Neural progenitor cell (in vitro differentiated cells): ENCODE results near the gene AKR1B1. TPM values are rescaled to one million over a fixed set of nuclear protein-coding genes. Genes with fewer than 3 reads are reported as not detected.

ENCODE experiments used
- DNase-seq: peaks from one replicate; pipeline ENCODE4 v3.0.0-alpha.2; 2016; ENCODE audit warnings: low spot score
- H2AFZ ChIP-seq: fragments of 200-600 bp; sonication (generic); replicated peaks from 2 replicates; pipeline ENCODE4 v1.6.1; 2016; ENCODE audit warnings: antibody characterized with exemption
- H3F3A ChIP-seq: fragments of 200-600 bp; sonication (generic); 2 replicates; pipeline ENCODE4 v1.6.1; 2016; ENCODE audit warnings: antibody characterized with exemption, low read depth
- H3K27ac ChIP-seq: fragments of 200-600 bp; sonication (generic); 2 replicates; pipeline ENCODE4 v1.5.1; 2016; ENCODE audit warnings: mild to moderate bottlenecking
- H3K27me3 ChIP-seq: fragments of 200-600 bp; sonication (generic); 2 replicates; pipeline ENCODE4 v1.6.1; 2016; ENCODE audit warnings: mild to moderate bottlenecking, moderate library complexity
- H3K36me3 ChIP-seq: fragments of 200-600 bp; sonication (generic); 2 replicates; pipeline ENCODE4 v1.5.1; 2016
- H3K4me1 ChIP-seq: fragments of 200-600 bp; sonication (generic); 2 replicates; pipeline ENCODE4 v1.6.1; 2016; ENCODE audit warnings: mixed run types
- H3K4me2 ChIP-seq: fragments of 200-600 bp; sonication (generic); 2 replicates; pipeline ENCODE4 v1.6.1; 2016
- H3K4me3 ChIP-seq: fragments of 200-600 bp; sonication (generic); 2 replicates; pipeline ENCODE4 v1.5.1; 2016
- H3K79me2 ChIP-seq: fragments of 200-600 bp; sonication (generic); 2 replicates; pipeline ENCODE4 v1.6.1; 2016; ENCODE audit warnings: low read depth
- H3K9ac ChIP-seq: fragments of 200-600 bp; sonication (generic); 2 replicates; pipeline ENCODE4 v1.6.1; 2016
- H3K9me3 ChIP-seq: fragments of 200-600 bp; sonication (generic); 2 replicates; pipeline ENCODE4 v1.5.1; 2016; ENCODE audit warnings: low read depth
- H4K20me1 ChIP-seq: fragments of 200-600 bp; sonication (generic); 2 replicates; pipeline ENCODE4 v1.6.1; 2016; ENCODE audit warnings: low read depth
- H3K27ac Mint-ChIP-seq: 3 replicates; pipeline ENCODE4 v1.8.0; 2021; ENCODE audit warnings: mixed read lengths
- H3K27me3 Mint-ChIP-seq: 2 replicates; pipeline ENCODE4 v1.8.0; 2022; ENCODE audit warnings: low read depth, mild to moderate bottlenecking, inconsistent platforms, moderate library complexity, mixed read lengths; ENCODE audit not compliant: insufficient read depth
- H3K36me3 Mint-ChIP-seq: 3 replicates; pipeline ENCODE4 v1.8.0; 2021; ENCODE audit warnings: mixed read lengths
- H3K4me1 Mint-ChIP-seq: 3 replicates; pipeline ENCODE4 v1.8.0; 2021; ENCODE audit warnings: mixed read lengths
- H3K4me3 Mint-ChIP-seq: 3 replicates; pipeline ENCODE4 v1.8.0; 2021; ENCODE audit warnings: mild to moderate bottlenecking, moderate library complexity, mixed read lengths
- H3K9me3 Mint-ChIP-seq: 3 replicates; pipeline ENCODE4 v1.8.0; 2020; ENCODE audit warnings: mixed read lengths
- EZH2 ChIP-seq: fragments of 200-600 bp; sonication (generic); IDR thresholded peaks from 2 replicates; pipeline ENCODE4 v1.6.1; 2017; ENCODE audit warnings: antibody characterized with exemption, mild to moderate bottlenecking, moderate library complexity
- EZH2phosphoT487 ChIP-seq: fragments of 200-600 bp; sonication (generic); IDR thresholded peaks from 2 replicates; pipeline ENCODE4 v1.6.1; 2017; ENCODE audit warnings: antibody characterized with exemption
- total RNA-seq: library from RNA; depleted of rRNA; stranded (reverse); fragments of >200 nt; gene quantifications from 2 replicates; pipeline ENCODE4 v1.2.3, GENCODE V29; 2015; ENCODE audit warnings: low replicate concordance
- TF ChIP-seq, protein P1 (sequence below): fragments of 200-600 bp; sonication (generic); IDR thresholded peaks from 2 replicates; pipeline ENCODE4 v1.5.1; 2017; ENCODE audit warnings: antibody characterized with exemption, mild to moderate bottlenecking

Gene AKR1B1
- total RNA-seq, 1 donor from 2014 or later: 105 TPM

DNA sequence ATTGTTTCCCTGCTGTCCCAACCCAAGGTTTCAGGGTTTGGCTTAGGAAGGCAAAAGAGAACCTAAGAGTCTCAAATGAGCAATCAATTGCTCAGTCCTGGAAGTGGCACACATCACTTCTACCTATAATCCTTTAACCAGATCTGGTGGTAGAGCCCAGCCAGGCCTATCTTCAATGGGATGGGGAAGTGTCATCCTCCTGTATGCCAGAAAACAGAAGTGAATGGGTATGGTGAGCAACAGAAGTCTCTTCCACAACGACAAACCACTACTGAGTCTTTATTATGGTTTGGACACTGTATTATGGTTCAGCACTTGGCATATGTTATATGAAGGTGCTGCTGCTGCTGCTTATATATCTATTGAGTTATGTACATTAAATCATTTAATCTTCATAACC, 3.0 kb upstream of the AKR1B1 start:
- Mint-ChIP-seq H3K27ac (no peak overlapping the region), H3K4me3 (no peak overlapping the region), H3K27me3 (peaks cover 10% of the 10 kb centered on the region), H3K36me3 (peaks cover 7% of the 10 kb centered on the region), H3K4me1 (peaks cover 17% of the 10 kb centered on the region), H3K9me3 (peaks cover 19% of the 10 kb centered on the region)
- Histone ChIP-seq H3K36me3 (no peaks in the 10 kb centered on the region), H3K4me2 (no peak overlapping the region), H4K20me1 (peaks cover 9% of the 10 kb centered on the region), H3F3A (no peaks in the 10 kb centered on the region), H3K9ac (no peak overlapping the region), H3K4me1 (peaks cover 8% of the 10 kb centered on the region), H3K9me3 (no peaks in the 10 kb centered on the region), H2AFZ (no peak overlapping the region), H3K27me3 (peaks cover 14% of the 10 kb centered on the region), H3K79me2 (peaks cover 12% of the 10 kb centered on the region), H3K27ac (no peak overlapping the region), H3K4me3 (no peak overlapping the region)
- TF ChIP-seq EZH2 (no peak), EZH2phosphoT487 (no peak)
- TF ChIP-seq, protein P1, sequence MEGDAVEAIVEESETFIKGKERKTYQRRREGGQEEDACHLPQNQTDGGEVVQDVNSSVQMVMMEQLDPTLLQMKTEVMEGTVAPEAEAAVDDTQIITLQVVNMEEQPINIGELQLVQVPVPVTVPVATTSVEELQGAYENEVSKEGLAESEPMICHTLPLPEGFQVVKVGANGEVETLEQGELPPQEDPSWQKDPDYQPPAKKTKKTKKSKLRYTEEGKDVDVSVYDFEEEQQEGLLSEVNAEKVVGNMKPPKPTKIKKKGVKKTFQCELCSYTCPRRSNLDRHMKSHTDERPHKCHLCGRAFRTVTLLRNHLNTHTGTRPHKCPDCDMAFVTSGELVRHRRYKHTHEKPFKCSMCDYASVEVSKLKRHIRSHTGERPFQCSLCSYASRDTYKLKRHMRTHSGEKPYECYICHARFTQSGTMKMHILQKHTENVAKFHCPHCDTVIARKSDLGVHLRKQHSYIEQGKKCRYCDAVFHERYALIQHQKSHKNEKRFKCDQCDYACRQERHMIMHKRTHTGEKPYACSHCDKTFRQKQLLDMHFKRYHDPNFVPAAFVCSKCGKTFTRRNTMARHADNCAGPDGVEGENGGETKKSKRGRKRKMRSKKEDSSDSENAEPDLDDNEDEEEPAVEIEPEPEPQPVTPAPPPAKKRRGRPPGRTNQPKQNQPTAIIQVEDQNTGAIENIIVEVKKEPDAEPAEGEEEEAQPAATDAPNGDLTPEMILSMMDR: no peak
- no peak for DNase-seq

DNA sequence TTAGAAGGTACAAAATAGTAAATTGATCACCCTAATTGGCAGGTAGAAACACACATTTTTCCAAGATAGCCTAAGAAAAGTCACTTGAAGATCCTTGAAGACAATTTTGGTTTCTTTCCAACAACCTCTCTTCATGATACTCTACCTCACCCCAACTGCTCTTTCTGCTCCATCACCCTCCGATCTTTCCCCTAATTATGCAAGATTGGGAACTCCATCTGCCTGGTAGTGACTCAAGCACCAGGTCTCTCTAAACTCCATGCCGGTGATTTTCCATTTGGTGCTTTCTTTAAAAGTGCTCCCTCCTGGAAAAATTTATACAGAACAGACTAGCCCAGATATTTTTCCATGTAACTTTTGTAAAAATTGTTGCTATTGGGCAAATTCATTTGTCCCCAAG, 1.1 kb upstream of the AKR1B1 start:
- H3K9ac ChIP-seq: no peak overlapping the region
- DNase-seq: no peak
- H4K20me1 ChIP-seq: peaks cover 9% of the 10 kb centered on the region
- H3F3A ChIP-seq: no peaks in the 10 kb centered on the region
- no peak overlapping the region for H2AFZ ChIP-seq
- H3K36me3 ChIP-seq: no peaks in the 10 kb centered on the region
- Mint-ChIP-seq H3K27me3 (peaks cover 10% of the 10 kb centered on the region), H3K9me3 (peaks cover 9% of the 10 kb centered on the region), H3K4me3 (peak overlapping the region; percentile 24), H3K36me3 (peaks cover 20% of the 10 kb centered on the region), H3K27ac (no peak overlapping the region), H3K4me1 (peaks cover 17% of the 10 kb centered on the region)
- H3K4me1 ChIP-seq: peaks cover 8% of the 10 kb centered on the region
- H3K79me2 ChIP-seq: peaks cover 26% of the 10 kb centered on the region
- TF ChIP-seq EZH2: no peak
- TF ChIP-seq, protein P1: no peak
- no peak for TF ChIP-seq EZH2phosphoT487
- H3K9me3 ChIP-seq: no peaks in the 10 kb centered on the region
- H3K4me3 ChIP-seq: no peak overlapping the region
- H3K27ac ChIP-seq: no peak overlapping the region
- H3K27me3 ChIP-seq: peaks cover 14% of the 10 kb centered on the region
- no peak overlapping the region for H3K4me2 ChIP-seq

DNA sequence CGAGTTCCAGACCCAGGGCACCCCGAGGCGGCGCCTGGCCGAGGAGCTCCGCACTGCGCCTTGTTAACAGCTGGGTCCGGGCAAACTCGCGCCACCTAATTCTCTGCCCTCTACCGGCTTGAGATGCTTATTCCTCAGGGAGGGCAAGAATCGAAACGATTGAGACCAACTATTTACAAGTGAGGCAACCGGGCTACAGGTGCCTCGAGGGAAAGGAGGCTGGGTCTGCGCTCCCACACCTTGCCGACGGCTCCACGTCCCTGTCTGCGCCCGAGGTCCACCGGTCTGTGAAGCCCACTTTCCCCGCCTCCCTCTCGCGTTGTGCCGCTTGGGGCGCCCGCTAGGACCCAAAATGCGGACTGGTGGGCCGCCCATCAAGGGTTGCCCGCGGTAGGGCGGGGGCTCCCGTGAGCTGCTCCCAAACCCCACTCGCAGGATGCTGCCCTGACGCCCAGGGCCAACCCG, 527 bp downstream of the AKR1B1 start:
- Histone ChIP-seq H3K9ac (peak overlapping the region; percentile 8), H3K27ac (no peak overlapping the region), H2AFZ (peak overlapping the region; percentile 77), H3K4me3 (peak overlapping the region; percentile 78), H3K4me1 (peaks cover 8% of the 10 kb centered on the region), H3K36me3 (no peaks in the 10 kb centered on the region), H3K9me3 (no peaks in the 10 kb centered on the region), H3K79me2 (peaks cover 37% of the 10 kb centered on the region), H4K20me1 (peaks cover 11% of the 10 kb centered on the region), H3K4me2 (peak overlapping the region; percentile 90), H3K27me3 (peaks cover 14% of the 10 kb centered on the region), H3F3A (no peaks in the 10 kb centered on the region)
- peak overlapping the region; percentile 94 for H3K4me3 Mint-ChIP-seq
- H3K9me3 Mint-ChIP-seq: no peaks in the 10 kb centered on the region
- DNase-seq: peak; percentile 82
- TF ChIP-seq EZH2phosphoT487 (no peak), EZH2 (no peak)
- TF ChIP-seq, protein P1: peak; percentile 54
- peaks cover 5% of the 10 kb centered on the region for H3K27me3 Mint-ChIP-seq
- H3K27ac Mint-ChIP-seq: peak overlapping the region; percentile 33
- H3K4me1 Mint-ChIP-seq: peaks cover 22% of the 10 kb centered on the region
- peaks cover 20% of the 10 kb centered on the region for H3K36me3 Mint-ChIP-seq
